HEK293 (cell line): ENCODE results near the gene CDH23.

ENCODE experiments used
- CTCF ChIP-seq: fragments of 450-650 bp; formaldehyde crosslinking; IDR thresholded peaks from 2 replicates; pipeline ENCODE4 v1.5.1; 2016; ENCODE audit warnings: missing biosample characterization, missing genetic modification characterization
- GFI1B ChIP-seq: fragments of 450-650 bp; formaldehyde crosslinking; IDR thresholded peaks from 2 replicates; pipeline ENCODE4 v1.5.1; 2016; ENCODE audit warnings: missing biosample characterization, missing genetic modification characterization
- OSR2 ChIP-seq: fragments of 450-650 bp; formaldehyde crosslinking; IDR thresholded peaks from 2 replicates; pipeline ENCODE4 v1.5.1; 2016; ENCODE audit warnings: missing biosample characterization, missing genetic modification characterization
- PBX3 ChIP-seq: sonication (generic); formaldehyde crosslinking; IDR thresholded peaks from 2 replicates; pipeline ENCODE4 v1.8.1; 2022; ENCODE audit warnings: mild to moderate bottlenecking, moderate library complexity, missing genetic modification reagents
- ZBTB26 ChIP-seq: fragments of 450-650 bp; formaldehyde crosslinking; optimal IDR thresholded peaks from 2 replicates; pipeline ENCODE3; 2016; ENCODE audit warnings: missing biosample characterization, mild to moderate bottlenecking, missing genetic modification characterization
- ZBTB44 ChIP-seq: fragments of 450-650 bp; IDR thresholded peaks from 2 replicates; pipeline ENCODE4 v1.5.1; 2018; ENCODE audit warnings: missing biosample characterization, mild to moderate bottlenecking, missing genetic modification characterization
- ZBTB48 ChIP-seq: fragments of 450-650 bp; formaldehyde crosslinking; IDR thresholded peaks from 2 replicates; pipeline ENCODE4 v1.5.1; 2016; ENCODE audit warnings: missing biosample characterization, missing genetic modification characterization
- ZNF121 ChIP-seq: fragments of 450-650 bp; formaldehyde crosslinking; IDR thresholded peaks from 2 replicates; pipeline ENCODE4 v1.5.1; 2016; ENCODE audit warnings: missing biosample characterization, missing genetic modification characterization
- ZNF24 ChIP-seq: fragments of 450-650 bp; formaldehyde crosslinking; IDR thresholded peaks from 2 replicates; pipeline ENCODE4 v1.5.1; 2016; ENCODE audit warnings: missing biosample characterization, missing genetic modification characterization
- ZNF544 ChIP-seq: fragments of 450-650 bp; formaldehyde crosslinking; IDR thresholded peaks from 2 replicates; pipeline ENCODE4 v1.5.0; 2017; ENCODE audit warnings: missing biosample characterization, missing genetic modification characterization
- ZSCAN23 ChIP-seq: fragments of 450-650 bp; formaldehyde crosslinking; IDR thresholded peaks from 2 replicates; pipeline ENCODE4 v1.5.1; 2016; ENCODE audit warnings: missing biosample characterization, missing genetic modification characterization
- ZSCAN5A ChIP-seq: fragments of 450-650 bp; formaldehyde crosslinking; IDR thresholded peaks from 2 replicates; pipeline ENCODE4 v1.5.1; 2016; ENCODE audit warnings: missing biosample characterization, missing genetic modification characterization
- ZXDB ChIP-seq: fragments of 450-650 bp; formaldehyde crosslinking; IDR thresholded peaks from 2 replicates; pipeline ENCODE4 v1.5.1; 2016; ENCODE audit warnings: missing biosample characterization, missing genetic modification characterization

- TF ChIP-seq CTCF (tag by site-specific recombination), result no peak
- TF ChIP-seq GFI1B (tag by site-specific recombination), result no peak
- TF ChIP-seq ZSCAN23 (tag by site-specific recombination), result no peak
- TF ChIP-seq ZBTB26 (tag by site-specific recombination), result no peak
- no peak for TF ChIP-seq ZNF544 (tag by site-specific recombination)
- TF ChIP-seq ZBTB48 (tag by site-specific recombination), result no peak
- no peak for TF ChIP-seq ZNF121 (tag by site-specific recombination)
- TF ChIP-seq ZNF24 (tag by site-specific recombination), result no peak
- no peak for TF ChIP-seq ZBTB44 (tag by site-specific recombination)
- no peak for TF ChIP-seq PBX3 (CRISPR knock-in tag)
- TF ChIP-seq ZXDB (tag by site-specific recombination), result no peak
- no peak for TF ChIP-seq OSR2
- no peak for TF ChIP-seq ZSCAN5A (tag by site-specific recombination)
These were observed 448.0 kb downstream of the CDH23 start for GRCh38 chr10:71844695-71845094.
